Measurements from ENCODE around the gene MSX1. TPM values are rescaled to one million over a fixed set of nuclear protein-coding genes. Genes with fewer than 3 reads are reported as not detected.

MSX1 gene
- total and polyA plus RNA-seq, 2 of the 8 experiments (the other 6 are each of a cell fraction or from before 2014, with no cell fraction given), result 0.47 TPM; not detected in 1

DNA sequence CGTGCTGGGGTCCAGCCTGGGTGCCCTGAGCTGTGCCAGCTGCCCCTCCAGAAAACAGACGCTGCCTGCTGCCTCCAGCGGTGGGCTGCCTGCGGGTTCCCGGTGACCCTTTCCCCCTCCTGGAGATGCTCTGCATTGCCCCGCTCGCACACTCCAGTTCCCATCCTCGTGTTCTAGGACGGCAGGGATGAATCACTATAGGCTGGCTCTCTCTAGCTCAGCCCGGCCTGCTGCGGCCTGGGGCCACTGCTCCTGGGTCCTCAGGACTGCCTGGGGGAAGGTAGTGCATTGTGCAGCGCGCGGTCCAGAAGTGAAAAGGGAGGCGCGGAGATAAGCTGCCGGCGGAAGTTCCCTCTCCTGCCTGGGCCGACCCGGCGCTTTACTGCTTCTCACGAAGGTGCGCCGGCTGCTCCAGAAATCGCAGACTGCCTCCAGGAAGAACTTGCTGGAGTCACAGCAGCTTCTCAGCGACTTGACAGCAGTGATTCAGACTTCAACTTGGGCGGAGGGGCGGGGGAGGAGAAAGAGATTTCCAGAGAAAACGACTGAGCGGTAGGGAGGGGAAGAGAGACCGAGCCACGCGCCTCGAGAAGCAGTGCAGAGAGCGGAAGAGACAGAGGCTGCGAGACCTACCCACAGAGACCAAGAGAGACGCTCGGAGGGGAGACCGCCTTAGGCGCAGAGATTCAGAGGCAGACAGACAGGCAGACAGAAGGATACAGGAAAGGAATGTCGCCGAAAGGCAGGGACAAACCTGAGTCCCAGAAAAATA, 6.7 kb upstream of the MSX1 start:
- Histone ChIP-seq H3K36me3 (ENCODE audit: control insufficient read depth in 2 of 4, insufficient read depth in 4 of 4, low read length in 3 of 4) (no peaks in the 10 kb centered on the region), H3K9ac (replicated peaks in 1 of 4; ENCODE audit: extremely low read depth in 1 of 4, low read depth in 3 of 4, low read length in 3 of 4) (no peak overlapping the region), H3K18ac (ENCODE audit: extremely low read depth, low read length) (no peak overlapping the region), H4K20me1 (replicated peaks in 1 of 2; ENCODE audit: control insufficient read depth in 1 of 2, insufficient read depth in 2 of 2, low read length in 2 of 2) (peaks cover 35 to 41% of the 10 kb centered on the region in 2 experiments), H3K79me2 (ENCODE audit: control insufficient read depth in 1 of 2, insufficient read depth in 2 of 2, low read length in 2 of 2) (no peaks in the 10 kb centered on the region), H2AK5ac (ENCODE audit: low read depth, low read length) (no peak overlapping the region; the same call in 1 of the 2 replicates), H2BK120ac (replicated peaks; ENCODE audit: low read depth, low read length) (no peak overlapping the region), H3K14ac (ENCODE audit: insufficient read length) (no peak overlapping the region), H2BK20ac (ENCODE audit: low read length) (no peak overlapping the region), H3K79me1 (ENCODE audit: low read depth, low read length) (no peaks in the 10 kb centered on the region), H3K4me3 (ENCODE audit: extremely low read depth in 1 of 4, insufficient read depth in 2 of 4, low read depth in 3 of 4, low read length in 4 of 4) (peak overlapping the region in 2 of 4 experiments; percentile 8 to 47; a peak in 5 of 8 replicates), H2BK15ac (ENCODE audit: low read length) (no peak overlapping the region), H4K5ac (ENCODE audit: insufficient read length, low read depth, low read length) (no peak overlapping the region), H2AFZ (ENCODE audit: low read length) (no peak overlapping the region), H3K4ac (replicated peaks; ENCODE audit: insufficient read length, low read depth, low read length) (no peak overlapping the region), H3K23ac (ENCODE audit: insufficient read length) (no peak overlapping the region), H3K9me3 (ENCODE audit: insufficient read depth in 2 of 2, low read depth in 1 of 2, low read length in 1 of 2) (no peaks in the 10 kb centered on the region), H3K23me2 (ENCODE audit: low read depth, low read length) (peaks cover 4% of the 10 kb centered on the region; the same call in 1 of the 2 replicates), H2BK5ac (ENCODE audit: low read depth, low read length) (no peak overlapping the region), H4K8ac (ENCODE audit: extremely low read depth, insufficient read depth, low read length) (no peak overlapping the region), H3K56ac (replicated peaks; ENCODE audit: insufficient read length, low read depth, low read length) (no peak overlapping the region), H3K4me2 (ENCODE audit: insufficient read depth in 1 of 2, low read depth in 2 of 2, low read length in 2 of 2) (peak overlapping the region; percentile 62 to 69), H3K4me1 (replicated peaks in 1 of 4; ENCODE audit: control insufficient read depth in 3 of 4, insufficient read depth in 4 of 4, low read length in 3 of 4) (peaks cover 0 to 16% (median 8%) of the 10 kb centered on the region in 4 experiments; a peak in 6 of 7 replicates), H3K27ac (ENCODE audit: low read depth, low read length) (no peak overlapping the region), H2BK12ac (ENCODE audit: low read depth, low read length) (peak overlapping the region; percentile 85; the same call in 1 of the 2 replicates), H4K91ac (replicated peaks; ENCODE audit: insufficient read length, low read length) (no peak overlapping the region), H3K27me3 (replicated peaks in 1 of 4; ENCODE audit: control insufficient read depth in 3 of 4, extremely low read depth in 1 of 4, insufficient read depth in 3 of 4, low read length in 3 of 4) (peaks cover 78 to 93% (median 87%) of the 10 kb centered on the region in 4 experiments)
- FAIRE-seq (no peak), DNase-seq (ENCODE audit: low read depth in 1 of 2, low spot score in 2 of 2) (peak in 1 of 2 experiments; percentile 78)
- ChIA-PET POLR2A (ENCODE audit: partially characterized antibody) (interaction anchor here (0.9 to 2.1 kb wide), 4 partner anchors 14 to 183 kb away, joined by 3 to 5 read pairs (median 4); no protein-coding TSS in a partner anchor), CTCF (ENCODE audit: partially characterized antibody) (interaction anchor here (0.6 to 3.6 kb wide), 19 partner anchors 10 to 287 kb away, joined by 3 to 12 read pairs (median 4); no protein-coding TSS in a partner anchor)
- 3% methylated on average over 40 of the region's 42 CpGs; no CpG with 5 or more reads in 1 of the 2 experiments for WGBS, 2 experiments (ENCODE audit: extremely low coverage in 1 of 2, insufficient coverage in 1 of 2, insufficient read length in 1 of 2, insufficient replicate concordance in 2 of 2, low coverage in 1 of 2, low lambda C conversion rate in 2 of 2, missing lambda C conversion rate in 1 of 2)
- TF ChIP-seq CTBP2 (IDR thresholded peaks at IDR 0.05; ENCODE audit: borderline replicate concordance, insufficient read depth, insufficient read length, low read length) (peak; percentile 73), EZH2 (IDR thresholded peaks at IDR 0.05; ENCODE audit: low read depth, low read length, severe bottlenecking) (peak; percentile 99), SP4 (IDR thresholded peaks at IDR 0.05; ENCODE audit: low read length) (no peak), SUZ12 (IDR thresholded peaks at IDR 0.05; ENCODE audit: low read length) (peak; percentile 100), RAD21 (IDR thresholded peaks at IDR 0.05 in 1 of 2, conservative IDR thresholded peaks at IDR 0.05 in 1 of 2; ENCODE audit: low read depth in 2 of 2, low read length in 2 of 2) (peak; percentile 55 to 66), POLR2A (IDR thresholded peaks at IDR 0.05; ENCODE audit: control extremely low read depth in 1 of 2, low read depth in 2 of 2, low read length in 2 of 2) (no peak)
- TF ChIP-seq, protein P1, sequence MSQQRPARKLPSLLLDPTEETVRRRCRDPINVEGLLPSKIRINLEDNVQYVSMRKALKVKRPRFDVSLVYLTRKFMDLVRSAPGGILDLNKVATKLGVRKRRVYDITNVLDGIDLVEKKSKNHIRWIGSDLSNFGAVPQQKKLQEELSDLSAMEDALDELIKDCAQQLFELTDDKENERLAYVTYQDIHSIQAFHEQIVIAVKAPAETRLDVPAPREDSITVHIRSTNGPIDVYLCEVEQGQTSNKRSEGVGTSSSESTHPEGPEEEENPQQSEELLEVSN (IDR thresholded peaks at IDR 0.05), result 0 out of 2 replicates have a peak, but pooled peaks have one; percentile 31
